Dermis microvascular lymphatic vessel endothelial cell (primary cell): ENCODE results near the gene AGBL1. TPM values are rescaled to one million over a fixed set of nuclear protein-coding genes. Genes with fewer than 3 reads are reported as not detected.

Experiments used
- DNase-seq, 2 donors: peaks; one replicate each; pipeline versions ENCODE4 v3.0.0 to v3.0.0-alpha.2; 2010; ENCODE audit warnings: low read depth in 2 of 2
- total RNA-seq: library from RNA; depleted of rRNA; stranded (reverse); fragments of >200 nt; gene quantifications from 2 replicates; pipeline ENCODE4 v1.2.1, GENCODE V29; 2014

AGBL1 gene
- total RNA-seq, 1 donor from 2014 or later, result not detected

GRCh38 chr15:86235667-86236066 is 156.0 kb downstream of the AGBL1 start:
- no peak for DNase-seq

- no peak for DNase-seq
These were observed 156.9 kb downstream of the AGBL1 start for GRCh38 chr15:86236356-86237110.

- no peak for DNase-seq
These were observed 157.4 kb downstream of the AGBL1 start for GRCh38 chr15:86237111-86237500.

- DNase-seq, result no peak
These were observed 167.7 kb downstream of the AGBL1 start for GRCh38 chr15:86247249-86247955.

- DNase-seq, result no peak
These were observed 175.6 kb downstream of the AGBL1 start for GRCh38 chr15:86255247-86255646.

- no peak for DNase-seq
These were observed 177.0 kb downstream of the AGBL1 start for GRCh38 chr15:86256628-86257027.

- DNase-seq, result no peak
These were observed 179.9 kb downstream of the AGBL1 start for GRCh38 chr15:86259589-86259988.

- DNase-seq, result no peak
These were observed 183.6 kb downstream of the AGBL1 start for GRCh38 chr15:86263230-86263629.

- no peak for DNase-seq
These were observed 187.3 kb downstream of the AGBL1 start for GRCh38 chr15:86266896-86267484.

- no peak for DNase-seq
These were observed 188.2 kb downstream of the AGBL1 start for GRCh38 chr15:86267892-86268291.

- no peak for DNase-seq
These were observed 188.9 kb downstream of the AGBL1 start for GRCh38 chr15:86268558-86268957.

GRCh38 chr15:86273309-86273708 is 193.6 kb downstream of the AGBL1 start:
- DNase-seq, result no peak

GRCh38 chr15:86275361-86275760 is 195.7 kb downstream of the AGBL1 start:
- DNase-seq, result no peak

GRCh38 chr15:86278586-86278985 is 198.9 kb downstream of the AGBL1 start:
- DNase-seq, result no peak

- no peak for DNase-seq
These were observed 205.0 kb downstream of the AGBL1 start for GRCh38 chr15:86284635-86285034.

GRCh38 chr15:86295511-86295910 is 215.8 kb downstream of the AGBL1 start:
- no peak for DNase-seq

- DNase-seq, result no peak
These were observed 217.1 kb downstream of the AGBL1 start for GRCh38 chr15:86296769-86297168.

- DNase-seq, result no peak
These were observed 220.9 kb downstream of the AGBL1 start for GRCh38 chr15:86300390-86301125.

- no peak for DNase-seq
These were observed 232.1 kb downstream of the AGBL1 start for GRCh38 chr15:86311568-86312280.

GRCh38 chr15:86312486-86312885 is 232.8 kb downstream of the AGBL1 start:
- DNase-seq, result no peak

- DNase-seq, result no peak
These were observed 236.5 kb downstream of the AGBL1 start for GRCh38 chr15:86316216-86316615.
